Loucy (cell line): Measurements from ENCODE around the gene ITGAL.
"Not testable (repeated sequence)": the region's sequence is repeated elsewhere in the genome, so short reads cannot be mapped to it uniquely, and the experiment has no call there.

Experiments used
- H2AFZ ChIP-seq: fragments of 200-600 bp; sonication (generic); 2 replicates; pipeline ENCODE4 v1.6.0; 2016; ENCODE audit warnings: antibody characterized with exemption, mild to moderate bottlenecking, low read length, moderate library complexity
- H3F3A ChIP-seq: fragments of 200-600 bp; 2 replicates; pipeline ENCODE4 v1.6.0; 2016; ENCODE audit warnings: antibody characterized with exemption, low read depth, mild to moderate bottlenecking
- H3K27me3 ChIP-seq: fragments of 200-600 bp; sonication (generic); 2 replicates; pipeline ENCODE4 v1.6.1; 2014; ENCODE audit warnings: low read length, mild to moderate bottlenecking; ENCODE audit not compliant: insufficient read depth, poor library complexity, severe bottlenecking
- H3K36me3 ChIP-seq: fragments of 200-600 bp; sonication (generic); 2 replicates; pipeline ENCODE4 v1.6.1; 2016; ENCODE audit warnings: low read length; ENCODE audit not compliant: insufficient read depth
- H3K4me1 ChIP-seq: fragments of 200-600 bp; sonication (generic); 2 replicates; pipeline ENCODE4 v1.5.1; 2014; ENCODE audit warnings: low read length, mild to moderate bottlenecking; ENCODE audit not compliant: insufficient read depth, poor library complexity, severe bottlenecking
- H3K4me2 ChIP-seq: fragments of 200-600 bp; sonication (generic); 2 replicates; pipeline ENCODE4 v1.6.0; 2014; ENCODE audit warnings: antibody characterized with exemption, low read length, low read depth, mild to moderate bottlenecking; ENCODE audit not compliant: poor library complexity, severe bottlenecking
- H3K4me3 ChIP-seq: fragments of 200-600 bp; sonication (generic); 2 replicates; pipeline ENCODE4 v1.5.1; 2014; ENCODE audit warnings: low read length, mild to moderate bottlenecking, mixed read lengths; ENCODE audit not compliant: poor library complexity, severe bottlenecking
- H3K79me2 ChIP-seq: fragments of 200-600 bp; sonication (generic); 2 replicates; pipeline ENCODE4 v1.6.1; 2014; ENCODE audit warnings: low read length; ENCODE audit not compliant: insufficient read depth
- H3K9ac ChIP-seq: fragments of 200-600 bp; sonication (generic); 2 replicates; pipeline ENCODE4 v1.6.0; 2014; ENCODE audit warnings: mild to moderate bottlenecking, low read depth, low read length, moderate library complexity; ENCODE audit not compliant: poor library complexity, severe bottlenecking
- H3K9me2 ChIP-seq: fragments of 200-600 bp; sonication (generic); replicated peaks from 2 replicates; pipeline ENCODE4 v1.6.1; 2016; ENCODE audit warnings: low read depth, low read length, mixed read lengths
- H3K9me3 ChIP-seq: fragments of 200-600 bp; sonication (generic); 2 replicates; pipeline ENCODE4 v1.6.1; 2014; ENCODE audit warnings: mild to moderate bottlenecking, antibody characterized with exemption, low read length, low read depth; ENCODE audit not compliant: insufficient read depth
- H4K20me1 ChIP-seq: fragments of 200-600 bp; sonication (generic); 2 replicates; pipeline ENCODE4 v1.6.0; 2014; ENCODE audit warnings: antibody characterized with exemption, low read length, mild to moderate bottlenecking; ENCODE audit not compliant: insufficient read depth, poor library complexity, severe bottlenecking
- EZH2phosphoT487 ChIP-seq: fragments of 200-600 bp; IDR thresholded peaks from 2 replicates; pipeline ENCODE4 v1.6.1; 2018; ENCODE audit warnings: antibody characterized with exemption, mild to moderate bottlenecking, moderate library complexity, borderline replicate concordance
- TF ChIP-seq, protein P1 (sequence below): fragments of 200-600 bp; sonication (generic); conservative IDR thresholded peaks from 2 replicates; pipeline ENCODE4 v1.5.1; 2014; ENCODE audit warnings: mild to moderate bottlenecking, antibody characterized with exemption, low read length

Gene ITGAL

DNA sequence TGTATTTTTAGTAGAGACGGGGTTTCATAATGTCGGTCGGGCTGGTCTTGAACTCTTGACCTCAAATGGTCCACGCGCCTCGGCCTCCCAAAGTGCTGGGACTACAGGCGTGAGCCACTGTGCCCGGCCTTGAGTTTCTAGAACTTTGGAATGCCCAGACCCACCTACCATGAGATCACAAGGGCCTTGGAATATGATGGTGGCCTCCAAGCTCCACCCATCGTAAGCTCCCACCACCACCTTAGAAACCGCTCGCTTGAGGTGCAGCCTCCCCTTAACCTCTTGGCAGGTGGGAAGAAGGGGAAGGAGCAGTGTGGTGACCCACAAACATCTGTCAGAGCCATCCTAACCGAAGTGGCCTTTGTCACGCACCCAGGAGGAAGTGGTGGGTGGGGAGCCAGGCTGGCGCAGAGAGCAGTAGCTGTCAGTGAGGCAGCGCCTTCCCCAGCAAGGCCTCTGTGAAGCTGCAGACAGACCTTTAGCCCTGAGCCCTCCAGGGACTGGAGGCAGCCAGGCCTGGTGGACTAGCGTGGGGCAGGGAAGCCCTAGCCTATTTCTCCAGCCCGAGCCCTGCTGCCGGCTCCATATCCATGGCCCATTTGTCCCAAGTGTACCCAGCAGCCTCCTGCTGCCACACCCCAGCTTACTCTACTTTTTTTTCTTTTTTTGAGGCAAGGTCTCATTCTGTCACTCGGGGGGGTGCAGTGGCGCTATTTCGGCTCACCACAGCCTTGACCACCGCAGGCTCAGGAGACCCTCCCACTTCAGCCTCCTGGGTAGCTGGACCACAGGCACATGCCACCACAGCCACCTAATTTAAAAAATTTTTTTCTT is 13.8 kb upstream of the ITGAL start:
- H3K4me3 ChIP-seq, result peak overlapping the region; percentile 47
- H3K79me2 ChIP-seq, result no peaks in the 10 kb centered on the region
- no peaks in the 10 kb centered on the region for H3K36me3 ChIP-seq
- no peaks in the 10 kb centered on the region for H3K9me3 ChIP-seq
- H3K9me2 ChIP-seq, result no peaks in the 10 kb centered on the region
- H3K9ac ChIP-seq, result peak overlapping the region; percentile 73
- peaks cover 39% of the 10 kb centered on the region for H3K4me1 ChIP-seq
- 0 out of 2 replicates have a peak, but pooled peaks cover 2% of the 10 kb centered on the region for H3F3A ChIP-seq
- TF ChIP-seq, protein P1, sequence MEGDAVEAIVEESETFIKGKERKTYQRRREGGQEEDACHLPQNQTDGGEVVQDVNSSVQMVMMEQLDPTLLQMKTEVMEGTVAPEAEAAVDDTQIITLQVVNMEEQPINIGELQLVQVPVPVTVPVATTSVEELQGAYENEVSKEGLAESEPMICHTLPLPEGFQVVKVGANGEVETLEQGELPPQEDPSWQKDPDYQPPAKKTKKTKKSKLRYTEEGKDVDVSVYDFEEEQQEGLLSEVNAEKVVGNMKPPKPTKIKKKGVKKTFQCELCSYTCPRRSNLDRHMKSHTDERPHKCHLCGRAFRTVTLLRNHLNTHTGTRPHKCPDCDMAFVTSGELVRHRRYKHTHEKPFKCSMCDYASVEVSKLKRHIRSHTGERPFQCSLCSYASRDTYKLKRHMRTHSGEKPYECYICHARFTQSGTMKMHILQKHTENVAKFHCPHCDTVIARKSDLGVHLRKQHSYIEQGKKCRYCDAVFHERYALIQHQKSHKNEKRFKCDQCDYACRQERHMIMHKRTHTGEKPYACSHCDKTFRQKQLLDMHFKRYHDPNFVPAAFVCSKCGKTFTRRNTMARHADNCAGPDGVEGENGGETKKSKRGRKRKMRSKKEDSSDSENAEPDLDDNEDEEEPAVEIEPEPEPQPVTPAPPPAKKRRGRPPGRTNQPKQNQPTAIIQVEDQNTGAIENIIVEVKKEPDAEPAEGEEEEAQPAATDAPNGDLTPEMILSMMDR, result no peak
- TF ChIP-seq EZH2phosphoT487, result no peak
- peak overlapping the region; percentile 70 for H3K4me2 ChIP-seq
- no peaks in the 10 kb centered on the region for H3K27me3 ChIP-seq
- peak overlapping the region; percentile 9; the same call in 1 of the 2 replicates for H2AFZ ChIP-seq
- H4K20me1 ChIP-seq, result no peaks in the 10 kb centered on the region

DNA sequence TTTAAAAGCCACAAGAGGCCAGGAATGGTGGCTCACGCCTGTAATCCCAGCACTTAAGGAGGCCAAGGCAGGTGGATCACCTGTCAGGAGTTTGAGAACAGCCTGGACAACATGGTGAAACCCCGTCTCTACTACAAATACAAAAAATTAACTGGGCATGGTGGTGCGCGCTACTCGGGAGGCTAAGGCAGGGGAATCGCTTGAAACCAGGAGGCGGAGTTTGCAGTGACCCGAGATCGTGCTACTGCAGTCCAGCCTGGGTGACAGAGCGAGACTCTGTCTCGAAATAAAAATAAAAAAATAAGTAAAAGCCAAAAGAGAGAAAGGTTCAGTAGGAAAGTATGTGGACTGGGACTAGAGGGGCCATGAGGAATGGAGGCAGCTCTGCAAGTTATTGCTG is 13.1 kb upstream of the ITGAL start:
- Histone ChIP-seq H3K9me3 (no peaks in the 10 kb centered on the region), H3F3A (0 out of 2 replicates have a peak, but pooled peaks cover 2% of the 10 kb centered on the region), H3K79me2 (no peaks in the 10 kb centered on the region), H3K9me2 (no peaks in the 10 kb centered on the region), H3K9ac (peak overlapping the region; percentile 73), H3K4me1 (peaks cover 39% of the 10 kb centered on the region), H3K36me3 (no peaks in the 10 kb centered on the region), H4K20me1 (no peaks in the 10 kb centered on the region), H3K27me3 (no peaks in the 10 kb centered on the region), H2AFZ (0 out of 2 replicates have a peak overlapping the region, but pooled peaks have one; percentile 9), H3K4me3 (peak overlapping the region; percentile 47), H3K4me2 (peak overlapping the region; percentile 70)
- TF ChIP-seq EZH2phosphoT487, result no peak
- TF ChIP-seq, protein P1, result no peak

DNA sequence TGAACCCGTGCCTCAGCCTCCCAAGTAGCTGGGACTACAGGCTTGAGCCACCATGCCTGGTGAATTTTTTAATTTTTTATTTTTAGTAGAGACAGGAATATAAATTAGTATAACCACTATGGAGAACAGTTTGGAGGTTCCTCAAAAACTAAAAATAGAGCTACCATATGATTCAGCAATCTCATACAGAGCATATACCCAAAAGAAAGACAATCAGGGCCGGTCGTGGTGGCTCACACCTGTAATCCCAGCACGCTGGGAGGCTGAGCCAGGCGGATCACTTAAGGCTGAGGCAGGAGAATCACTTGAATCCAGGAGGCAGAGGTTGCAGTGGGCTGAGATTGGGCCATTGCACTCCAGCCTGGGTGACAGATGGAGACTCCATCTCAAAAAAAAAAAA is 11.1 kb upstream of the ITGAL start:
- peaks cover 42% of the 10 kb centered on the region for H3K4me1 ChIP-seq
- H3F3A ChIP-seq, H3K9me2 ChIP-seq, H2AFZ ChIP-seq, H3K4me3 ChIP-seq, H3K9me3 ChIP-seq, H3K79me2 ChIP-seq, H3K4me2 ChIP-seq, H3K36me3 ChIP-seq, H4K20me1 ChIP-seq, H3K27me3 ChIP-seq, H3K9ac ChIP-seq: not testable (repeated sequence)
